ENCODE results near the gene LRMDA. TPM values are rescaled to one million over a fixed set of nuclear protein-coding genes. Genes with fewer than 3 reads are reported as not detected.

The LRMDA gene
- total and polyA plus RNA-seq, 2 donors (not counting 3 experiments of a cell fraction or from before 2014, with no cell fraction given): 9.7 to 18.0 TPM

DNA sequence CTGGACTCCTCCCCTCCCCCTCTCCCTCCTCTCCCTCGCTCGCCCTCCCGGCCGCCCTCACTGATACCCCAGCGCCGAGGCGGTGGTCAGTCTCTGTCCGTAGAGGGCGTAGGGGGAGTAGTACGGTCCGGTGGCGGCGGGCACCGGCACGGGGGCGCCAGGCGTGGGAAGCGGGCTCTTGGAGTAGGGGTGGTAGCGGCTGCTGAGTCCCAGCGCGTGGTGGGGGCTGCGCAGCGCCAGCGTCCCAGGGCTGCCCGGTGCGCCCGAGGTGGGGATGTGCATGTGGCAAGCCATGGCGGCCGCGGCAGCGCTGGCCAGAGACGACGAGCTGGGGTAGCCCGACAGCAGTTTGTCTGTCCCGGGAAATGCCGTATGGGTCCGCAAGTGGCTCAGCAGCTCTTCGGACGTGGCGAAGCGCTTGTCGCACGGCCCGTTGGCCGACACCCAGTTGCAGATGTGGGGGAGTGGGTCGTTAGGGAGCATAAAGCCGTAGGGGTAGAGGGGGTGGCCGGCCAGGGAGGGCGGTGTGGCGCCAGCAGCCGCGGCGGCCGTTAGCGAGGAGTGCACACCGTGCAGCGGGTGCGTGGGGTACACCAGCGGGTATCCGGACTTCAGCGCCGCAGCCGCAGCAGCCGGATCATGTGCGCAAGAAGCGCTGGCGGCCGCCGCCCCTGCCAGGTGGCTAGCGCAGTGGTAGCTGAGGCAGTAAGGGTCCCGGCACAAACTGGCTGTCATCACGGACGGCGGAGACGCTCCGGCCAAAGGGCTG is 32.5 kb upstream of the LRMDA start:
- Histone ChIP-seq H3K4me3 (replicated peaks in 1 of 3; ENCODE audit: insufficient read depth in 1 of 3, low read depth in 1 of 3, low read length in 3 of 3) (peak overlapping the region; percentile 12 to 77 (median 26)), H3K36me3 (ENCODE audit: control insufficient read depth in 2 of 2, extremely low read depth in 1 of 2, insufficient read depth in 2 of 2, low read length in 2 of 2) (no peaks in the 10 kb centered on the region), H3K9ac (replicated peaks; ENCODE audit: extremely low read depth, insufficient read depth, low read length) (no peak overlapping the region), H4K20me1 (replicated peaks; ENCODE audit: control insufficient read depth, extremely low read depth, insufficient read depth, low read length) (no peaks in the 10 kb centered on the region), H3K4me2 (ENCODE audit: insufficient read depth, low read length) (peak overlapping the region; percentile 60), H3K4me1 (ENCODE audit: control insufficient read depth, extremely low read depth, insufficient read depth, low read length) (peaks cover 40% of the 10 kb centered on the region), H2AFZ (ENCODE audit: low read depth, low read length) (peak overlapping the region; percentile 5), H3K79me2 (ENCODE audit: control insufficient read depth, insufficient read depth, low read length) (peaks cover 12% of the 10 kb centered on the region), H3K9me1 (replicated peaks; ENCODE audit: control insufficient read depth, extremely low read depth, insufficient read depth, low read length) (no peaks in the 10 kb centered on the region), H3K27ac (ENCODE audit: insufficient read depth, low read depth, low read length) (no peak overlapping the region), H3K9me3 (replicated peaks; ENCODE audit: control insufficient read depth, insufficient read depth, low read length) (no peaks in the 10 kb centered on the region), H3K27me3 (ENCODE audit: control insufficient read depth in 2 of 2, insufficient read depth in 2 of 2, low read length in 2 of 2) (peaks cover 11 to 38% of the 10 kb centered on the region in 2 experiments)
- POLR2A ChIA-PET: no interaction called here
- dilution Hi-C loops (cut with MboI; ENCODE audit: extremely low pct_ligation_motif_present, low sequenced_read_pairs) (no loop called here), intact Hi-C loops (cut with micrococcal nuclease) (loop anchor here (1.0 to 5.0 kb wide), 4 partner anchors 167 to 1713 kb away; no protein-coding TSS in a partner anchor)
- FAIRE-seq (no peak), DNase-seq (ENCODE audit: low read depth, low spot score) (peak; percentile 51)
- TF ChIP-seq EZH2 (IDR thresholded peaks at IDR 0.05; ENCODE audit: borderline replicate concordance, low read depth, low read length, severe bottlenecking) (peak; percentile 57), POLR2A (IDR thresholded peaks at IDR 0.05; ENCODE audit: low read depth, low read length) (no peak), MYC (IDR thresholded peaks at IDR 0.05; ENCODE audit: low read depth, low read length) (no peak), GATA2 (IDR thresholded peaks at IDR 0.05; ENCODE audit: insufficient read depth, insufficient read length, low read depth, low read length) (no peak), FOS (IDR thresholded peaks at IDR 0.05; ENCODE audit: borderline replicate concordance, insufficient read depth, low read length) (no peak), POLR2AphosphoS5 (IDR thresholded peaks at IDR 0.05; ENCODE audit: insufficient read depth, low read depth, low read length) (no peak), CTCF (IDR thresholded peaks at IDR 0.05; ENCODE audit: extremely low read depth in 1 of 2, insufficient read depth in 1 of 2, low read depth in 1 of 2, low read length in 2 of 2) (peak in 1 of 2 donors; percentile 18), JUN (IDR thresholded peaks at IDR 0.05; ENCODE audit: borderline replicate concordance, insufficient read depth, insufficient read length, low read depth) (no peak)
- TF ChIP-seq, protein P1, sequence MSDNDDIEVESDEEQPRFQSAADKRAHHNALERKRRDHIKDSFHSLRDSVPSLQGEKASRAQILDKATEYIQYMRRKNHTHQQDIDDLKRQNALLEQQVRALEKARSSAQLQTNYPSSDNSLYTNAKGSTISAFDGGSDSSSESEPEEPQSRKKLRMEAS (IDR thresholded peaks at IDR 0.05; ENCODE audit: insufficient read depth, insufficient read length): no peak
- no TSS peak for BruUV-seq (replicated peaks)
- CTCF ChIA-PET: interaction anchor here (0.8 to 4.9 kb wide), 12 partner anchors 31 to 1714 kb away, joined by 3 to 70 read pairs (median 8); partner anchors contain the start of gene LRMDA
